A673 (cell line): ENCODE results near the gene TAF10. TPM values are rescaled to one million over a fixed set of nuclear protein-coding genes. Genes with fewer than 3 reads are reported as not detected.

Experiments
- BruUV-seq: library from RNA; stranded (reverse); fragments of 400-500 nt; replicated peaks from 2 replicates; lab custom pipeline; 2021; lab: Mats Ljungman, UMichigan
- CTCF ChIA-PET: fragments of 300-600 bp; sonication (Branson Sonifier 250); formaldehyde crosslinking; loops from one replicate; lab custom pipeline; 2022; ENCODE audit warnings: antibody characterized with exemption; lab: Charles Lee
- POLR2A ChIA-PET: fragments of 300-600 bp; sonication (Branson Sonifier 250); formaldehyde crosslinking; loops from one replicate; lab custom pipeline; 2022; ENCODE audit warnings: antibody characterized with exemption; ENCODE audit not compliant: low non-redundant PET; lab: Charles Lee
- DNase-seq: peaks from one replicate; pipeline ENCODE4 v3.0.0-alpha.2; 2015; ENCODE audit warnings: low spot score
- H3K27ac ChIP-seq: fragments of 200-600 bp; sonication (generic); 2 replicates; pipeline ENCODE4 v1.5.1; 2016; ENCODE audit warnings: mixed run types, low read depth, mild to moderate bottlenecking, mixed read lengths, antibody characterized with exemption, low read length; ENCODE audit not compliant: poor library complexity, severe bottlenecking
- H3K27me3 ChIP-seq: fragments of 200-600 bp; sonication (generic); replicated peaks from 2 replicates; pipeline ENCODE4 v1.6.1; 2017; ENCODE audit warnings: mixed run types, low read depth, mild to moderate bottlenecking, mixed read lengths, antibody characterized with exemption, low read length; ENCODE audit not compliant: insufficient read depth, poor library complexity
- H3K36me3 ChIP-seq: fragments of 200-600 bp; sonication (generic); 2 replicates; pipeline ENCODE4 v1.6.1; 2016; ENCODE audit warnings: mixed run types, mild to moderate bottlenecking, mixed read lengths, antibody characterized with exemption, low read length; ENCODE audit not compliant: insufficient read depth, poor library complexity, severe bottlenecking
- H3K4me1 ChIP-seq: fragments of 200-600 bp; sonication (generic); 2 replicates; pipeline ENCODE4 v1.6.1; 2017; ENCODE audit warnings: mixed run types, mild to moderate bottlenecking, mixed read lengths, antibody characterized with exemption, low read length; ENCODE audit not compliant: insufficient read depth, poor library complexity, severe bottlenecking
- H3K4me3 ChIP-seq: fragments of 200-600 bp; sonication (generic); 2 replicates; pipeline ENCODE4 v1.5.1; 2016; ENCODE audit warnings: low read depth, mixed run types, mild to moderate bottlenecking, mixed read lengths, low read length; ENCODE audit not compliant: poor library complexity, severe bottlenecking
- H3K9me3 ChIP-seq: fragments of 200-600 bp; sonication (generic); 2 replicates; pipeline ENCODE4 v1.6.1; 2016; ENCODE audit warnings: mixed run types, low read depth, mild to moderate bottlenecking, mixed read lengths, antibody characterized with exemption, low read length; ENCODE audit not compliant: poor library complexity, severe bottlenecking
- EZH2 ChIP-seq: fragments of 200-600 bp; sonication (generic); IDR thresholded peaks from 2 replicates; pipeline ENCODE4 v1.6.1; 2017; ENCODE audit warnings: borderline replicate concordance, low read depth, mild to moderate bottlenecking, mixed read lengths, antibody characterized with exemption, low read length; ENCODE audit not compliant: poor library complexity, severe bottlenecking
- intact Hi-C: fragments of 100-400 bp; cut with micrococcal nuclease; formaldehyde crosslinking; loops from one replicate; pipeline ENCODE4 v1.10.0; 2022; ENCODE audit not compliant: unreplicated experiment
- total RNA-seq: library from RNA; stranded (reverse); gene quantifications from 2 replicates; pipeline ENCODE4 v1.2.3, GENCODE V29; 2021
- TF ChIP-seq, protein P1 (sequence below): fragments of 300-800, 200-600 bp; sonication (generic); conservative IDR thresholded peaks from 2 replicates; pipeline ENCODE4 v1.5.1; 2017; ENCODE audit warnings: low read depth, mild to moderate bottlenecking, antibody characterized with exemption, low read length, moderate library complexity, mixed read lengths

The TAF10 gene
- total RNA-seq, 1 experiment from 2014 or later, result 112 TPM

DNA sequence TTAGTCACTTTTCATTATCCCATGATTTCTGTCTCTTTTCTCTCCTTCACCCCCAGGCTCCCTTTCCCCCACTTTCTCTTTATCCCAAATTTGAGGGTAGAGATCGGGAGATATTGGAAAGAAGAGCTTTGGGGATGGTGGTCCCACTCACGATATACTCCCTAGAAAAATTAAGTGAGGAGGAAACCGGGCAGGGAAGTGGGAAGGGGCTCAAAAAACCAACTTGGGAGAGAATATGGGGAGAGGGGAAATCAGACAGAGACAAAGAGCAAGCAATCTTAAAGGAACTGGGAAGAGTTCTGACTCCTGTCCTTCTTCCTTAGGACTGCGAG is 44.5 kb upstream of the TAF10 start:
- POLR2A ChIA-PET, result no interaction called here
- intact Hi-C loops, result no loop called here
- Histone ChIP-seq H3K27me3 (no peaks in the 10 kb centered on the region), H3K36me3 (no peaks in the 10 kb centered on the region), H3K4me1 (no peaks in the 10 kb centered on the region), H3K4me3 (peak overlapping the region; percentile 51), H3K9me3 (no peaks in the 10 kb centered on the region), H3K27ac (no peak overlapping the region)
- no peak for TF ChIP-seq EZH2
- TF ChIP-seq, protein P1, sequence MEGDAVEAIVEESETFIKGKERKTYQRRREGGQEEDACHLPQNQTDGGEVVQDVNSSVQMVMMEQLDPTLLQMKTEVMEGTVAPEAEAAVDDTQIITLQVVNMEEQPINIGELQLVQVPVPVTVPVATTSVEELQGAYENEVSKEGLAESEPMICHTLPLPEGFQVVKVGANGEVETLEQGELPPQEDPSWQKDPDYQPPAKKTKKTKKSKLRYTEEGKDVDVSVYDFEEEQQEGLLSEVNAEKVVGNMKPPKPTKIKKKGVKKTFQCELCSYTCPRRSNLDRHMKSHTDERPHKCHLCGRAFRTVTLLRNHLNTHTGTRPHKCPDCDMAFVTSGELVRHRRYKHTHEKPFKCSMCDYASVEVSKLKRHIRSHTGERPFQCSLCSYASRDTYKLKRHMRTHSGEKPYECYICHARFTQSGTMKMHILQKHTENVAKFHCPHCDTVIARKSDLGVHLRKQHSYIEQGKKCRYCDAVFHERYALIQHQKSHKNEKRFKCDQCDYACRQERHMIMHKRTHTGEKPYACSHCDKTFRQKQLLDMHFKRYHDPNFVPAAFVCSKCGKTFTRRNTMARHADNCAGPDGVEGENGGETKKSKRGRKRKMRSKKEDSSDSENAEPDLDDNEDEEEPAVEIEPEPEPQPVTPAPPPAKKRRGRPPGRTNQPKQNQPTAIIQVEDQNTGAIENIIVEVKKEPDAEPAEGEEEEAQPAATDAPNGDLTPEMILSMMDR, result no peak
- CTCF ChIA-PET, result no interaction called here
- TSS peak; percentile 80 for BruUV-seq
- no peak for DNase-seq

GRCh38 chr11:6655790-6656583 is 44.0 kb upstream of the TAF10 start, which contains the start of gene DCHS1:
DCHS1 (minus strand) TSS chr11:6655809; CDS start chr11:6641613, 14,196 bp downstream.
- Histone ChIP-seq H3K36me3 (no peaks in the 10 kb centered on the region), H3K9me3 (no peaks in the 10 kb centered on the region), H3K27me3 (no peaks in the 10 kb centered on the region), H3K4me1 (no peaks in the 10 kb centered on the region), H3K27ac (no peak within 1 kb of the TSS), H3K4me3 (peak within 1 kb of the TSS; percentile 51)
- peak; percentile 7 for DNase-seq
- POLR2A ChIA-PET, result no interaction called here
- TF ChIP-seq, protein P1, result no peak
- no peak for TF ChIP-seq EZH2
- intact Hi-C loops, result no loop called here
- CTCF ChIA-PET, result no interaction called here
- no TSS peak for BruUV-seq

DNA sequence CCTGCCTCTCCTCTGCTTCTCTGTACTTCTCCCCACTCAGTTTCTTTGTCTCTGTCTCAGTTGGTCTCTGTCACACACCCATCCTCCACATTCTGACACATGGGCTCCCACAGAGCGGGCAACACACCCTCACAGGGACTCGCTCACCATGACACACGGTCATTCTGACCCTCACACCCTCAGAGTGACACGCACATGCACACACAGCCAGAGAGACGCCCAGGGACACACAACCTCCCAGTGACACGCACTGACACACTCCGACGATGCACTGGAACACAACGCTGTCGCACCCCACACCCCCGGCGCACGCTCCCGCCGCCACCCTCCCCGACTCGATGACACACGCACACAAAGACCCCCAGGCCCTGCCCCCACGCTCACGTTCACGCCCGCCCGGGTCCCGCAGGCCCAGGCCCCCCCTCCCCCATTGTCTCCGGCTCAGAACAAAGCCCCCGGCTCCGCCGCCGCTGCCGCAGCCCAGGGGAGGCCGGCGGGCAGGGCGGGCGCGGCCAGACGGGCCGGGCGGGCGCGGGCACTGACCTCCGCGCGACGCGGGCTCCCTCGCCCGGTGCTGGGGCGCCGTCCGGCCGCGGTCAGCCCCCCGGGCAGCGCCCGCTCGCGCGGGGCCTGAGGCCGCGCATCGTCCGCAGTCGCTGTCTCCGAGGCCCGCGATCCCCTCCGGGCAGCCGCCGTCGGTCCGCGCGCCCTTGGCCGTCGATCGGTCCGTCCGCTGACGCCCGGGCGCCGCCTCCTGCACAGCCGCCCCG is 43.2 kb upstream of the TAF10 start:
- BruUV-seq, result no TSS peak
- intact Hi-C loops, result no loop called here
- Histone ChIP-seq H3K4me1 (no peaks in the 10 kb centered on the region), H3K27ac (no peak overlapping the region), H3K4me3 (peak overlapping the region; percentile 50), H3K36me3 (no peaks in the 10 kb centered on the region), H3K9me3 (no peaks in the 10 kb centered on the region), H3K27me3 (no peaks in the 10 kb centered on the region)
- ChIA-PET POLR2A (no interaction called here), CTCF (no interaction called here)
- no peak for TF ChIP-seq EZH2
- TF ChIP-seq, protein P1, result no peak
- DNase-seq, result peak; percentile 8
